Measurements from ENCODE around the gene PEPD.

DNA sequence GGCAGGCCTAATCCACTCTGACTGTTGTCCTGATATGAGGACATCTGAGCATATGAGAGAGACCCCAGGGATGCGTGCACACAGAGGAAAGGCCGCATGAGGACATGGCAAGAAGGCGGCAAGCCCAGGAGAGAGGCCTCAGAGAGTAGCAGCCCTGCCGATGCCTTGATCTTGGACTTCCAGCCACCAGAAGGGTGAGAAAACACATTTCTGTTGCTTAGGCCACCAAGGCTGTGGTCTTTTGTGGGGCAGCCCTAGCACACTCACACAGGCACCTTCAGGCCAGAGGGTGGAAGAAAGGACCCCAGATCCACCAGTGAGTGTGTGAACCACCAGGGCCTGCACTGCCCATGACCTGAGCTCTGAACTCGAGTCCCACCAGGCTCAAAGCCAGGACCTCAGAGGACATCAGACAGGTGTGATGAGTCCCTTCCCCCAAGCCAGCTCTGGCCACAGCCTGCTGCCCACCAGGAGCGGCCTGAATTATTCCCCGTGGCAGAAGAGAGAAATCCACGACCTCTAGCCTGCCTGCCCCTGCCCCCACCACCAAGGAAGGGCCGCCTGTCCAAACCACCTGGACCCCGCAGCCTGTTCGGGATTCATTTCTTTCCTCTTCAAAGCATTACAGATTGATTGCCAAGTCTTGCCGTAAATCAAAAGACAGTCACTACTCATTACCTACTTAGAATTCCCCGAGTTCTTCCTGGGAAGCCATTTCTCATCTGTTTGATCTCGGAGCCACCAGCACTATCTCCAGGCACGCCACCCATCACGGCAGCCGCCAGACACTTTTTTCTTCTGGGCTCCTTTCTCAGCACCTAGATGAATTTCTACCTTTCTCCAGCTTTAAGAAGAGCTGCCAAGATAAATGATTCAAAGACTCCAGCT is 75.9 kb downstream of the PEPD start:
- TF ChIP-seq, protein P1, sequence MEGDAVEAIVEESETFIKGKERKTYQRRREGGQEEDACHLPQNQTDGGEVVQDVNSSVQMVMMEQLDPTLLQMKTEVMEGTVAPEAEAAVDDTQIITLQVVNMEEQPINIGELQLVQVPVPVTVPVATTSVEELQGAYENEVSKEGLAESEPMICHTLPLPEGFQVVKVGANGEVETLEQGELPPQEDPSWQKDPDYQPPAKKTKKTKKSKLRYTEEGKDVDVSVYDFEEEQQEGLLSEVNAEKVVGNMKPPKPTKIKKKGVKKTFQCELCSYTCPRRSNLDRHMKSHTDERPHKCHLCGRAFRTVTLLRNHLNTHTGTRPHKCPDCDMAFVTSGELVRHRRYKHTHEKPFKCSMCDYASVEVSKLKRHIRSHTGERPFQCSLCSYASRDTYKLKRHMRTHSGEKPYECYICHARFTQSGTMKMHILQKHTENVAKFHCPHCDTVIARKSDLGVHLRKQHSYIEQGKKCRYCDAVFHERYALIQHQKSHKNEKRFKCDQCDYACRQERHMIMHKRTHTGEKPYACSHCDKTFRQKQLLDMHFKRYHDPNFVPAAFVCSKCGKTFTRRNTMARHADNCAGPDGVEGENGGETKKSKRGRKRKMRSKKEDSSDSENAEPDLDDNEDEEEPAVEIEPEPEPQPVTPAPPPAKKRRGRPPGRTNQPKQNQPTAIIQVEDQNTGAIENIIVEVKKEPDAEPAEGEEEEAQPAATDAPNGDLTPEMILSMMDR (IDR thresholded peaks at IDR 0.05): no peak
- TF ChIP-seq POLR2A (IDR thresholded peaks at IDR 0.05): no peak

Measured in esophagus squamous epithelium (tissue), 4 donors.